Fibroblast of lung (primary cell): ENCODE measurements around the gene LIPM. TPM values are rescaled to one million over a fixed set of nuclear protein-coding genes. Genes with fewer than 3 reads are reported as not detected.

ENCODE experiments used
- DNase-seq, 2 donors: peaks; one replicate each; pipeline versions ENCODE4 v3.0.0 to v3.0.0-alpha.2; 2010; ENCODE audit warnings: low read depth in 2 of 2
- H2AFZ ChIP-seq: 2 replicates; pipeline ENCODE4 v1.5.1; 2012; ENCODE audit warnings: low read length, control low read depth, inconsistent platforms
- H3K27ac ChIP-seq: 2 replicates; pipeline ENCODE4 v1.5.1; 2011; ENCODE audit warnings: low read length, control low read depth; ENCODE audit not compliant: insufficient read depth
- H3K27me3 ChIP-seq: 2 replicates; pipeline ENCODE4 v1.5.1; 2011; ENCODE audit warnings: mild to moderate bottlenecking, low read length; ENCODE audit not compliant: control insufficient read depth, insufficient read depth
- H3K36me3 ChIP-seq: 2 replicates; pipeline ENCODE4 v1.5.1; 2011; ENCODE audit warnings: low read length; ENCODE audit not compliant: control insufficient read depth, insufficient read depth
- H3K4me1 ChIP-seq: 2 replicates; pipeline ENCODE4 v1.5.1; 2011; ENCODE audit warnings: low read length; ENCODE audit not compliant: control insufficient read depth, insufficient read depth; ENCODE audit errors: extremely low read depth
- H3K4me2 ChIP-seq: 2 replicates; pipeline ENCODE4 v1.5.1; 2011; ENCODE audit warnings: low read length, control low read depth; ENCODE audit not compliant: insufficient read depth; ENCODE audit errors: extremely low read depth
- H3K4me3 ChIP-seq, 4 experiments: fragments of 200-600 bp in 1 of 4; sonication (generic) in 1 of 4; replicated peaks in 1 of 4; 2 replicates each; pipeline ENCODE4 v1.5.1; 2011 to 2016; ENCODE audit warnings: low read length in 4 of 4, low read depth in 3 of 4, mild to moderate bottlenecking in 3 of 4, control low read depth in 2 of 4, inconsistent platforms in 1 of 4, mixed read lengths in 1 of 4; ENCODE audit not compliant: insufficient read depth in 1 of 4; ENCODE audit errors: control extremely low read depth in 1 of 4
- H3K79me2 ChIP-seq: 2 replicates; pipeline ENCODE4 v1.5.1; 2012; ENCODE audit warnings: mild to moderate bottlenecking, low read length, inconsistent platforms; ENCODE audit not compliant: control insufficient read depth, insufficient read depth
- H3K9ac ChIP-seq: 2 replicates; pipeline ENCODE4 v1.5.1; 2011; ENCODE audit warnings: mild to moderate bottlenecking, low read length, control low read depth; ENCODE audit not compliant: insufficient read depth
- H3K9me3 ChIP-seq: 2 replicates; pipeline ENCODE4 v1.5.1; 2012; ENCODE audit warnings: low read depth, low read length; ENCODE audit not compliant: control insufficient read depth, insufficient read depth
- H4K20me1 ChIP-seq: 2 replicates; pipeline ENCODE4 v1.5.1; 2011; ENCODE audit warnings: low read length; ENCODE audit not compliant: control insufficient read depth, insufficient read depth; ENCODE audit errors: extremely low read depth
- CTCF ChIP-seq, 2 donors: IDR thresholded peaks in 1 of 2; conservative IDR thresholded peaks in 1 of 2; 1 replicate in 1 of 2; 2 replicates in 1 of 2; pipeline ENCODE4 v1.5.1; 2011 to 2012; ENCODE audit warnings: low read length in 2 of 2, control low read depth in 1 of 2, inconsistent platforms in 1 of 2, low read depth in 1 of 2, mild to moderate bottlenecking in 1 of 2
- EZH2 ChIP-seq: IDR thresholded peaks from 2 replicates; pipeline ENCODE4 v1.5.1; 2012; ENCODE audit warnings: low read length, control low read depth, mild to moderate bottlenecking; ENCODE audit errors: missing control alignments
- polyA plus RNA-seq, 2 donors: library from polyadenylated mRNA; depleted of rRNA in 1 of 2; stranded (reverse) in 1 of 2; unstranded in 1 of 2; fragments of >200 nt; gene quantifications; 2 replicates each; pipeline ENCODE4 v1.2.1, GENCODE V29; 2011 to 2012; ENCODE audit warnings: missing spikeins in 1 of 2
- total RNA-seq: library from RNA; depleted of rRNA; stranded (reverse); fragments of >200 nt; gene quantifications from 2 replicates; pipeline ENCODE4 v1.2.1, GENCODE V29; 2014

Gene LIPM
- total and polyA plus RNA-seq, 2 donors (not counting 1 experiment from before 2014, with no cell fraction given) = not detected

GRCh38 chr10:88805924-88806323, 3.4 kb downstream of the LIPM start:
- H3K79me2 ChIP-seq = no peaks in the 10 kb centered on the region
- H3K27me3 ChIP-seq = no peaks in the 10 kb centered on the region
- H3K27ac ChIP-seq = no peak overlapping the region
- H3K9me3 ChIP-seq = no peaks in the 10 kb centered on the region
- no peak for DNase-seq
- H3K4me1 ChIP-seq = peaks cover 2% of the 10 kb centered on the region
- H3K9ac ChIP-seq = no peak overlapping the region
- no peaks in the 10 kb centered on the region for H4K20me1 ChIP-seq
- no peaks in the 10 kb centered on the region for H3K36me3 ChIP-seq
- H2AFZ ChIP-seq = no peak overlapping the region
- TF ChIP-seq EZH2 = no peak
- no peak for TF ChIP-seq CTCF (conservative IDR thresholded peaks at IDR 0.05 in 1 of 2, IDR thresholded peaks at IDR 0.05 in 1 of 2; ENCODE audit: low read depth in 1 of 2, low read length in 2 of 2)
- no peak overlapping the region for H3K4me2 ChIP-seq
- H3K4me3 ChIP-seq = no peak overlapping the region

GRCh38 chr10:88809621-88810020, 7.1 kb downstream of the LIPM start:
- Histone ChIP-seq H3K79me2 (no peaks in the 10 kb centered on the region), H3K9me3 (no peaks in the 10 kb centered on the region), H3K27me3 (no peaks in the 10 kb centered on the region), H3K9ac (no peak overlapping the region), H3K36me3 (no peaks in the 10 kb centered on the region), H3K4me3 (no peak overlapping the region), H2AFZ (no peak overlapping the region), H4K20me1 (no peaks in the 10 kb centered on the region), H3K4me2 (no peak overlapping the region), H3K4me1 (peaks cover 2% of the 10 kb centered on the region), H3K27ac (no peak overlapping the region)
- no peak for DNase-seq
- TF ChIP-seq CTCF (conservative IDR thresholded peaks at IDR 0.05 in 1 of 2, IDR thresholded peaks at IDR 0.05 in 1 of 2; ENCODE audit: low read depth in 1 of 2, low read length in 2 of 2) (no peak), EZH2 (no peak)

GRCh38 chr10:88810196-88810961, 7.8 kb downstream of the LIPM start:
- Histone ChIP-seq H4K20me1 (no peaks in the 10 kb centered on the region), H2AFZ (no peak overlapping the region), H3K79me2 (no peaks in the 10 kb centered on the region), H3K9ac (no peak overlapping the region), H3K4me1 (peaks cover 2% of the 10 kb centered on the region), H3K36me3 (no peaks in the 10 kb centered on the region), H3K27me3 (no peaks in the 10 kb centered on the region), H3K4me2 (no peak overlapping the region), H3K4me3 (no peak overlapping the region), H3K9me3 (no peaks in the 10 kb centered on the region), H3K27ac (no peak overlapping the region)
- no peak for TF ChIP-seq EZH2
- peak; percentile 81 to 88 for TF ChIP-seq CTCF (conservative IDR thresholded peaks at IDR 0.05 in 1 of 2, IDR thresholded peaks at IDR 0.05 in 1 of 2; ENCODE audit: low read depth in 1 of 2, low read length in 2 of 2)
- peak; percentile 69 to 76 for DNase-seq
